Subcutaneous abdominal adipose tissue (tissue), 5 donors: ENCODE data around the gene IRX6.

Experiments
- H3K27ac ChIP-seq: one replicate; pipeline ENCODE4 v1.7.0; 2013; ENCODE audit warnings: low read depth, mild to moderate bottlenecking, inconsistent platforms, low read length, moderate library complexity
- H3K27me3 ChIP-seq, 5 donors: one replicate each; pipeline ENCODE4 v1.7.0; 2013; ENCODE audit warnings: low read length in 5 of 5, inconsistent platforms in 1 of 5; ENCODE audit not compliant: control insufficient read depth in 5 of 5, insufficient read depth in 4 of 5
- H3K36me3 ChIP-seq, 5 donors: one replicate each; pipeline ENCODE4 v1.7.0; 2013; ENCODE audit warnings: low read length in 5 of 5; ENCODE audit not compliant: control insufficient read depth in 5 of 5, insufficient read depth in 5 of 5
- H3K4me1 ChIP-seq, 5 donors: one replicate each; pipeline ENCODE4 v1.7.0; 2013; ENCODE audit warnings: low read length in 5 of 5, mild to moderate bottlenecking in 3 of 5, moderate library complexity in 1 of 5; ENCODE audit not compliant: control insufficient read depth in 5 of 5, insufficient read depth in 5 of 5
- H3K4me3 ChIP-seq, 5 donors: one replicate each; pipeline ENCODE4 v1.7.0; 2013; ENCODE audit warnings: low read length in 5 of 5, low read depth in 1 of 5
- H3K9ac ChIP-seq, 5 donors: one replicate each; pipeline ENCODE4 v1.7.0; 2013; ENCODE audit warnings: low read length in 5 of 5, mild to moderate bottlenecking in 4 of 5, moderate library complexity in 3 of 5
- H3K9me3 ChIP-seq, 5 donors: one replicate each; pipeline ENCODE4 v1.7.0; 2013; ENCODE audit warnings: low read length in 5 of 5; ENCODE audit not compliant: control insufficient read depth in 5 of 5
- donor health status: healthy.
- donor health status: healthy.
- donor health status: healthy.
- donor health status: healthy.
- donor health status: healthy.

Gene IRX6

DNA sequence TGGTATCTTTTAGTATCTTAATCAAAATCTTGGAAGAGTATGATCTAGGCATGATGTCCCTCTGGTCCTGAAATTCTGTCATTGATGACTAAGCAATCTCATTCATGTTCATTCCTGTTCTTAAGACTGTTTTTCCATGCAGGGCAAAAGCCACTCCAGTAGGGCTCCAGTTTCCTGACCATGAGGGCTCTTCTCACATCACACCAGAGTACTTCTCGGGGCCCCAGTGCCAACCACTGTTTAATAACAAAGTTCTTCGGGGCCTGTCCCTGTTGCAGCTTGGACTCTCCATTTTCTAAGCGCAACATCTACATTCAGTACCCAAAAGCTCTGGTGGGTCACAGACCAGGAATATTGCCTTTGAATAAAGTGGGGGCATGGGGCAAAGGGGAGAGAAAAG lies 52.0 kb downstream of the IRX6 start:
- H3K27me3 ChIP-seq = no peaks in the 10 kb centered on the region
- peaks cover 0 to 21% (median 10%) of the 10 kb centered on the region in 5 donors for H3K4me1 ChIP-seq
- H3K27ac ChIP-seq = no peak overlapping the region
- no peak overlapping the region for H3K9ac ChIP-seq
- no peaks in the 10 kb centered on the region for H3K36me3 ChIP-seq
- H3K4me3 ChIP-seq = no peak overlapping the region
- H3K9me3 ChIP-seq = no peaks in the 10 kb centered on the region

DNA sequence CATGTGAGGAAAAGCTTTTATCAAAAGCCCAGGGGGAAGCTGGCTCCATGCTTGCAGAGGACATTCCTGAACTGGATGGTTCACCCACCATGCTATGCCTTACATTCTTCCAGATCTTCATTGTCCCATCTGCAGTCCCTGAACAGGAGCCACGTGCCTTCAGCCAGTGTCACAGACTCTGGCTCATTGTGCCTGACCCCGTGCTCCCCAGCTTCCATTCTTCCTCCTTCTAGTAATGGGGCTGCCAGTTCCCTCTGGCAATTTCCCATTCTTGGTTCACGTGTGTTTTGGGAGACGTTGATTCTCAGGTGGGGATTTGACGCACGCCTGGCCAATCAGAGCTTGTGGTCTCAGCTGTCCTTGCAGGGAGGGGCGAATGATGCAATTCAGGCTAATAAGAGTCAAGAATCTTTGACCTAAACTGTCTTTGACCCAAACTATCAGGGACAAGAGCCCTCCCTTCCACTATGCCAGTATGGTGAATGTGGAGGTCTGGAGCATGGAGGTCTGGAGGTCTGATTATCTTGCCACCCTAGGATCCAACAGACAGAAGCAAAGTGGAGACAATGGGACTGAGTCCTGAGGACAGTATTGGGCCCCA lies 52.7 kb downstream of the IRX6 start:
- H3K4me1 ChIP-seq = peaks cover 0 to 21% (median 7%) of the 10 kb centered on the region in 5 donors
- H3K4me3 ChIP-seq = no peak overlapping the region
- H3K27me3 ChIP-seq = no peaks in the 10 kb centered on the region
- no peaks in the 10 kb centered on the region for H3K36me3 ChIP-seq
- no peak overlapping the region for H3K9ac ChIP-seq
- H3K9me3 ChIP-seq = no peaks in the 10 kb centered on the region
- no peak overlapping the region for H3K27ac ChIP-seq

GRCh38 chr16:55377840-55378239 lies 53.8 kb downstream of the IRX6 start:
- H3K9me3 ChIP-seq = no peaks in the 10 kb centered on the region
- H3K4me1 ChIP-seq = peaks cover 0 to 21% (median 7%) of the 10 kb centered on the region in 5 donors
- H3K36me3 ChIP-seq = no peaks in the 10 kb centered on the region
- H3K4me3 ChIP-seq = no peak overlapping the region
- no peaks in the 10 kb centered on the region for H3K27me3 ChIP-seq
- no peak overlapping the region for H3K27ac ChIP-seq
- no peak overlapping the region for H3K9ac ChIP-seq

DNA sequence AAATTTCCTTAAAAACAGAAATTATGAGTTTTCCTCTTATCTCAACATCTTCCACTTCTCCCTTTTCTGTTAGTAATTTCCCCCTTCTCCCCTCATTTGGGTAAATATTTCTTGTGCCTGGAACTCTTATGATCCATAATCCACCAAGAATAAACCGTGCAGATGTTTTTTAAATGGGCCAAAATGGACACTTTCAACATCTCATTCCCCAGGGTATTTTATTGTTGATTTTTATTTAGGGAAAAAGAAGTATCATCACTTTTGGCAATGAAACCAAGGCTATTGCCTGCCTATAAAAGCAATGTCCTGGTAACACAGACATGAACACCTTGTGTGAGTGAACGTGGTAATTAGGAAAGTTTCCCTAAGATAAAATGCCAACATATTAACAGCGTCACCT lies 54.6 kb downstream of the IRX6 start:
- H3K9me3 ChIP-seq = no peaks in the 10 kb centered on the region
- peaks cover 0 to 21% (median 7%) of the 10 kb centered on the region in 5 donors for H3K4me1 ChIP-seq
- H3K4me3 ChIP-seq = no peak overlapping the region
- no peak overlapping the region for H3K27ac ChIP-seq
- H3K36me3 ChIP-seq = no peaks in the 10 kb centered on the region
- H3K9ac ChIP-seq = no peak overlapping the region
- H3K27me3 ChIP-seq = no peaks in the 10 kb centered on the region

- H3K9me3 ChIP-seq = no peaks in the 10 kb centered on the region
- H3K4me1 ChIP-seq = peaks cover 0 to 21% (median 7%) of the 10 kb centered on the region in 5 donors
- no peaks in the 10 kb centered on the region for H3K27me3 ChIP-seq
- H3K4me3 ChIP-seq = no peak overlapping the region
- H3K36me3 ChIP-seq = no peaks in the 10 kb centered on the region
- H3K9ac ChIP-seq = no peak overlapping the region
- no peak overlapping the region for H3K27ac ChIP-seq
Observed at GRCh38 chr16:55379371-55379770, 55.4 kb downstream of the IRX6 start.

- Histone ChIP-seq H3K27ac (no peak overlapping the region), H3K9ac (no peak overlapping the region), H3K4me1 (peaks cover 0 to 21% (median 7%) of the 10 kb centered on the region in 5 donors), H3K36me3 (no peaks in the 10 kb centered on the region), H3K27me3 (no peaks in the 10 kb centered on the region), H3K9me3 (no peaks in the 10 kb centered on the region), H3K4me3 (no peak overlapping the region)
Observed at GRCh38 chr16:55379876-55380390, 55.9 kb downstream of the IRX6 start.
